ENCODE data around the gene FLAD1. TPM values are rescaled to one million over a fixed set of nuclear protein-coding genes. Genes with fewer than 3 reads are reported as not detected.

The FLAD1 gene
- 74.3 and 75.1 TPM in 2 replicates for total RNA-seq (2022)
- percentile 79 among the genes with signal in this experiment for Bru-seq, nascent RNA
- percentile 86 among the genes with signal in this experiment for BruChase-seq, experiment 1, labeled RNA remaining after a 6-hour chase
- BruChase-seq, experiment 2, labeled RNA remaining after a 2-hour chase: percentile 86 among the genes with signal in this experiment
- long read RNA-seq, transcript FLAD1-203 (8 exons, 1,730 nt): major isoform, 50 of 144 reads
- long read RNA-seq, transcript FLAD1-201 (7 exons, 2,160 nt): minor isoform, 10 of 144 reads
- long read RNA-seq, partial matches to known transcripts: 28 of 144 reads
- long read RNA-seq, other reads (novel, unspliced or antisense): 55 of 144 reads

- intact Hi-C loops (cut with micrococcal nuclease; ENCODE audit: unreplicated experiment): no loop called here
- no peak within 1 kb of the TSS for H3K4me3 Mint-ChIP-seq (ENCODE audit: low read depth, unreplicated experiment)
- no peak within 1 kb of the TSS for H3K27ac Mint-ChIP-seq (ENCODE audit: unreplicated experiment)
- no peaks in the 10 kb centered on the region for H3K27me3 Mint-ChIP-seq (ENCODE audit: unreplicated experiment)
- peaks cover 36% of the 10 kb centered on the region for H3K36me3 Mint-ChIP-seq (ENCODE audit: insufficient read depth, unreplicated experiment)
- peak; percentile 99 for DNase-seq
- no peaks in the 10 kb centered on the region for H3K9me3 Mint-ChIP-seq (ENCODE audit: low read depth, unreplicated experiment)
- CTCF ChIA-PET: interaction anchor here (0.6 to 2.8 kb wide), 7 partner anchors 9 to 78 kb away, joined by 4 to 11 read pairs (median 6); partner anchors contain the start of genes LENEP and PBXIP1
- no TSS peak for BruUV-seq (replicated peaks)
- TF ChIP-seq, protein P1, sequence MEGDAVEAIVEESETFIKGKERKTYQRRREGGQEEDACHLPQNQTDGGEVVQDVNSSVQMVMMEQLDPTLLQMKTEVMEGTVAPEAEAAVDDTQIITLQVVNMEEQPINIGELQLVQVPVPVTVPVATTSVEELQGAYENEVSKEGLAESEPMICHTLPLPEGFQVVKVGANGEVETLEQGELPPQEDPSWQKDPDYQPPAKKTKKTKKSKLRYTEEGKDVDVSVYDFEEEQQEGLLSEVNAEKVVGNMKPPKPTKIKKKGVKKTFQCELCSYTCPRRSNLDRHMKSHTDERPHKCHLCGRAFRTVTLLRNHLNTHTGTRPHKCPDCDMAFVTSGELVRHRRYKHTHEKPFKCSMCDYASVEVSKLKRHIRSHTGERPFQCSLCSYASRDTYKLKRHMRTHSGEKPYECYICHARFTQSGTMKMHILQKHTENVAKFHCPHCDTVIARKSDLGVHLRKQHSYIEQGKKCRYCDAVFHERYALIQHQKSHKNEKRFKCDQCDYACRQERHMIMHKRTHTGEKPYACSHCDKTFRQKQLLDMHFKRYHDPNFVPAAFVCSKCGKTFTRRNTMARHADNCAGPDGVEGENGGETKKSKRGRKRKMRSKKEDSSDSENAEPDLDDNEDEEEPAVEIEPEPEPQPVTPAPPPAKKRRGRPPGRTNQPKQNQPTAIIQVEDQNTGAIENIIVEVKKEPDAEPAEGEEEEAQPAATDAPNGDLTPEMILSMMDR (IDR thresholded peaks at IDR 0.05; ENCODE audit: unreplicated experiment): no peak
- H3K4me1 Mint-ChIP-seq (ENCODE audit: low read depth, unreplicated experiment): peaks cover 7% of the 10 kb centered on the region
Observed at GRCh38 chr1:154982897-154983648, at the start of gene FLAD1. Gene FLAD1, plus strand, starts transcription at chr1:154983344. Its CDS starts 351 bp downstream, at chr1:154983695.

DNA sequence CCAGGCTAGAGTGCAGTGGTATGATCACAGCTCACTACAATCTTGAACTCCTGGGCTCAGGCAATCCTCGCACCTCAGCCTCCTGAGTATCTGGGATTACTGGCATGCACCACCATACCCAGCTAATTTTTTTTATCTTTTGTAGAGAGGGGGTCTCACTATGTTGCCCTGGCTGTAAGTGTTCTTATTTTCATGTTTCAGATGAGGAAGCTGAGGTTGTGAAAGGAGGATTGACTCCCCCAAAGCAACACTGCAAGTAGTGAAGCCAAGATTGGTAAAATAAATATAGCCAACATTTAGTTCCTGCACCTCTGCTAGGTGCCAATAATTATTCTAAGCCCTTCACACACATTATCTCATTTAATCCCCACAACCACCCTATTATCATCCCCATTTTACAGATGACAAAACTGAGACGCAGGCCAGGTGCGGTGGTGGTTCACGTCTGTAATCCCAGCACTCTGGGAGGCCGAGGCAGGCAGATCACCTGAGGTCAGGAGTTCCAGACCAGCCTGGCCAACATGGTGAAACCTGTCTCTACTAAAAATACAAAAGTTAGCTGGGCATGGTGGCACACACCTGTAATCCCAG is 48.7 kb upstream of the FLAD1 start:
- intact Hi-C loops (cut with micrococcal nuclease; ENCODE audit: unreplicated experiment): loop anchor here (10.0 kb wide), 1 partner anchor 170 kb away; no protein-coding TSS in a partner anchor
- BruUV-seq (replicated peaks): no TSS peak
- Mint-ChIP-seq H3K4me3 (ENCODE audit: low read depth, unreplicated experiment) (no peak overlapping the region), H3K27ac (ENCODE audit: unreplicated experiment) (no peak overlapping the region), H3K36me3 (ENCODE audit: insufficient read depth, unreplicated experiment) (peaks cover 29% of the 10 kb centered on the region), H3K27me3 (ENCODE audit: unreplicated experiment) (no peaks in the 10 kb centered on the region), H3K4me1 (ENCODE audit: low read depth, unreplicated experiment) (peaks cover 41% of the 10 kb centered on the region), H3K9me3 (ENCODE audit: low read depth, unreplicated experiment) (no peaks in the 10 kb centered on the region)
- CTCF ChIA-PET: no interaction called here
- TF ChIP-seq, protein P1 (IDR thresholded peaks at IDR 0.05; ENCODE audit: unreplicated experiment): no peak
- no peak for DNase-seq

DNA sequence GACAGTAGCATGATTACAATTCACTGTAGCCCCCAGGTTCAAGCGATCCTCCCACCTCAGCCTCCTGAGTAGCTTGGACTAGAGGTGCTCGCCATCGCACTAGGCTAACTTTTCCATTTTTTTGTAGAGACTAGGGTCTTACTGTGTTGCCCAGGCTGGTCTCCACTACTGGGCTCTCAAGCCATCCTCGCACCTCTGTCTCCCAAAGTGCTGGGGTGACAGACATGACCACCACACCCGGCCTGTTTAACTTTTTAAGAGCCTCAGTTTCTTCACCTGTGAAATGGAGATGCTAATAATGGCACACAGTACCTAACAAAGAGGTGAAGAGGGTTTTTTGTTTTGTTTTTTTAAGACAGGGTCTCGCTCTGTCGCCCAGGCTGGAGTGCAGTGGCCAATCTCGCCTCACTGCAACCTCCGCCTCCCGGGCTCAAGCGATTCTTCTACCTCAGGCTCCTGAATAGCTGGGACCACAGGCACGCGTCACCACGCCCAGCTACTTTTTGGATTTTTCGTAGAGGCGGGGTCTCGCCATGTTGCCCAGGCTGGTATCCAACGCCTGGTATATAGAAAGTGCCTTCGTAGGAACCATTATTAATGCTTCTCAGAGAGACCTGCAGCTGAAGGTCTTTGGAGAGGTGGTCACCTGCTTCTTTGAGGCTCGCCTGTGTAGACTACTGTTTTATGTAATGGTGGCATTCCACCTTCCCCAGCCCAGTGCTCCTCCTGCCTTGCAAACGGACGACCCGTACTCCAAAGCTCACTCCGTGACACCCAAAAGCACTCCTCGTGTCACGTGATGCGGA is 47.2 kb upstream of the FLAD1 start:
- Mint-ChIP-seq H3K27me3 (ENCODE audit: unreplicated experiment) (no peaks in the 10 kb centered on the region), H3K4me3 (ENCODE audit: low read depth, unreplicated experiment) (peak overlapping the region; percentile 95), H3K4me1 (ENCODE audit: low read depth, unreplicated experiment) (peaks cover 50% of the 10 kb centered on the region), H3K27ac (ENCODE audit: unreplicated experiment) (peak overlapping the region; percentile 99), H3K36me3 (ENCODE audit: insufficient read depth, unreplicated experiment) (peaks cover 29% of the 10 kb centered on the region), H3K9me3 (ENCODE audit: low read depth, unreplicated experiment) (no peaks in the 10 kb centered on the region)
- peak; percentile 28 for DNase-seq
- BruUV-seq (replicated peaks): TSS peak; percentile 64
- intact Hi-C loops (cut with micrococcal nuclease; ENCODE audit: unreplicated experiment): loop anchor here (10.0 kb wide), 1 partner anchor 171 kb away; no protein-coding TSS in a partner anchor
- CTCF ChIA-PET: interaction anchor here (0.6 to 1.6 kb wide), 9 partner anchors 9 to 237 kb away, joined by 3 to 5 read pairs (median 3); partner anchors contain the start of genes ADAM15, KRTCAP2 and PBXIP1
- TF ChIP-seq, protein P1 (IDR thresholded peaks at IDR 0.05; ENCODE audit: unreplicated experiment): no peak
